Hepatocyte (in vitro differentiated cells): ENCODE measurements around the gene RSPRY1. TPM values are rescaled to one million over a fixed set of nuclear protein-coding genes. Genes with fewer than 3 reads are reported as not detected.

Experiments
- DNase-seq: peaks from one replicate; pipeline ENCODE4 v3.0.0-alpha.2; 2016; ENCODE audit warnings: low spot score
- H2AFZ ChIP-seq: fragments of 200-600 bp; sonication (generic); 2 replicates; pipeline ENCODE4 v1.6.0; 2016; ENCODE audit warnings: antibody characterized with exemption, mild to moderate bottlenecking
- H3K27ac ChIP-seq: fragments of 200-600 bp; sonication (generic); 2 replicates; pipeline ENCODE4 v1.5.1; 2016; ENCODE audit warnings: mild to moderate bottlenecking
- H3K27me3 ChIP-seq: fragments of 200-600 bp; sonication (generic); 2 replicates; pipeline ENCODE4 v1.6.1; 2016
- H3K36me3 ChIP-seq: fragments of 200-600 bp; sonication (generic); replicated peaks from 2 replicates; pipeline ENCODE4 v1.5.1; 2016; ENCODE audit warnings: low read depth; ENCODE audit not compliant: insufficient read depth
- H3K4me1 ChIP-seq: fragments of 200-600 bp; sonication (generic); 2 replicates; pipeline ENCODE4 v1.5.1; 2016; ENCODE audit warnings: mild to moderate bottlenecking, moderate library complexity; ENCODE audit not compliant: insufficient read depth
- H3K4me2 ChIP-seq: fragments of 200-600 bp; sonication (generic); 2 replicates; pipeline ENCODE4 v1.6.0; 2016
- H3K4me3 ChIP-seq: fragments of 200-600 bp; sonication (generic); 2 replicates; pipeline ENCODE4 v1.5.1; 2016; ENCODE audit warnings: mild to moderate bottlenecking
- H3K79me2 ChIP-seq: fragments of 200-600 bp; sonication (generic); 2 replicates; pipeline ENCODE4 v1.6.0; 2017; ENCODE audit warnings: mild to moderate bottlenecking
- H3K9me2 ChIP-seq: fragments of 200-600 bp; sonication (generic); replicated peaks from 2 replicates; pipeline ENCODE4 v1.6.0; 2017; ENCODE audit warnings: mild to moderate bottlenecking; ENCODE audit not compliant: insufficient read depth
- H3K9me3 ChIP-seq: fragments of 200-600 bp; sonication (generic); 2 replicates; pipeline ENCODE4 v1.5.1; 2016; ENCODE audit warnings: low read depth, mild to moderate bottlenecking
- H4K20me1 ChIP-seq: fragments of 200-600 bp; sonication (generic); 2 replicates; pipeline ENCODE4 v1.6.0; 2016; ENCODE audit warnings: mild to moderate bottlenecking; ENCODE audit not compliant: insufficient read depth, poor library complexity, severe bottlenecking
- CTCF ChIP-seq: fragments of 200-600 bp; sonication (generic); IDR thresholded peaks from 2 replicates; pipeline ENCODE4 v1.5.1; 2016; ENCODE audit warnings: antibody characterized with exemption, mild to moderate bottlenecking; ENCODE audit not compliant: poor library complexity
- EZH2 ChIP-seq: fragments of 200-600 bp; sonication (generic); IDR thresholded peaks from 2 replicates; pipeline ENCODE4 v1.6.1; 2016; ENCODE audit warnings: antibody characterized with exemption, mild to moderate bottlenecking, borderline replicate concordance
- EZH2phosphoT487 ChIP-seq: fragments of 200-600 bp; sonication (generic); IDR thresholded peaks from one replicate; pipeline ENCODE4 v1.6.1; 2018; ENCODE audit warnings: antibody characterized with exemption, mild to moderate bottlenecking, low read depth, moderate library complexity; ENCODE audit not compliant: unreplicated experiment, severe bottlenecking
- WGBS: methylation state at CpG from one replicate; pipeline ENCODE4 v1.1.6; 2016; ENCODE audit warnings: low lambda C conversion rate; ENCODE audit errors: missing lambda C conversion rate; 5-methylcytosine and 5-hydroxymethylcytosine counted together
- polyA plus RNA-seq: library from polyadenylated mRNA; unstranded; fragments of >200 nt; fragmentation: Nextera tagmentation; extraction: Ambion mirVana; gene quantifications from 2 replicates; pipeline ENCODE4 v1.2.1, GENCODE V29; 2016
- total RNA-seq: library from RNA; depleted of rRNA; stranded (reverse); fragments of >200 nt; gene quantifications from 2 replicates; pipeline ENCODE4 v1.2.3, GENCODE V29; 2014

RSPRY1 gene
- total and polyA plus RNA-seq, 2 experiments from 2014 or later, result 42.3 to 57.5 TPM

- Histone ChIP-seq H3K9me2 (no peaks in the 10 kb centered on the region), H3K4me1 (no peaks in the 10 kb centered on the region), H3K27me3 (no peaks in the 10 kb centered on the region), H3K36me3 (no peaks in the 10 kb centered on the region), H3K9me3 (no peaks in the 10 kb centered on the region), H3K4me3 (no peak overlapping the region), H4K20me1 (no peaks in the 10 kb centered on the region), H3K27ac (no peak overlapping the region), H3K4me2 (no peak overlapping the region), H2AFZ (no peak overlapping the region), H3K79me2 (peaks cover 12% of the 10 kb centered on the region)
- TF ChIP-seq EZH2 (no peak), EZH2phosphoT487 (no peak), CTCF (no peak)
- DNase-seq, result no peak
- 100% methylated on average over 1 of the region's 1 CpG for WGBS
Observed at GRCh38 chr16:57208926-57209325, 22.8 kb downstream of the RSPRY1 start.

- Histone ChIP-seq H3K36me3 (no peaks in the 10 kb centered on the region), H4K20me1 (no peaks in the 10 kb centered on the region), H3K9me2 (no peaks in the 10 kb centered on the region), H2AFZ (no peak overlapping the region), H3K79me2 (peaks cover 6% of the 10 kb centered on the region), H3K4me3 (no peak overlapping the region), H3K27me3 (no peaks in the 10 kb centered on the region), H3K4me1 (no peaks in the 10 kb centered on the region), H3K4me2 (no peak overlapping the region), H3K9me3 (no peaks in the 10 kb centered on the region), H3K27ac (no peak overlapping the region)
- DNase-seq, result no peak
- 100% methylated on average over 5 of the region's 5 CpGs for WGBS
- no peak for TF ChIP-seq EZH2phosphoT487
- TF ChIP-seq CTCF, result no peak
Observed at GRCh38 chr16:57209780-57210179, 23.7 kb downstream of the RSPRY1 start.

- no peaks in the 10 kb centered on the region for H3K4me1 ChIP-seq
- DNase-seq, result no peak
- H3K9me3 ChIP-seq, result no peaks in the 10 kb centered on the region
- H3K36me3 ChIP-seq, result peaks cover 15% of the 10 kb centered on the region
- no peak overlapping the region for H2AFZ ChIP-seq
- peaks cover 3% of the 10 kb centered on the region for H3K79me2 ChIP-seq
- H3K27me3 ChIP-seq, result no peaks in the 10 kb centered on the region
- WGBS, result 96% methylated on average over 1 of the region's 1 CpG
- H3K4me2 ChIP-seq, result no peak overlapping the region
- no peaks in the 10 kb centered on the region for H4K20me1 ChIP-seq
- TF ChIP-seq EZH2 (no peak), EZH2phosphoT487 (no peak), CTCF (no peak)
- H3K9me2 ChIP-seq, result no peaks in the 10 kb centered on the region
- H3K4me3 ChIP-seq, result no peak overlapping the region
- no peak overlapping the region for H3K27ac ChIP-seq
Observed at GRCh38 chr16:57213462-57213861, 27.3 kb downstream of the RSPRY1 start.

- Histone ChIP-seq H4K20me1 (no peaks in the 10 kb centered on the region), H3K4me1 (no peaks in the 10 kb centered on the region), H3K4me2 (no peak overlapping the region), H3K27ac (no peak overlapping the region), H3K79me2 (peaks cover 6% of the 10 kb centered on the region), H3K27me3 (no peaks in the 10 kb centered on the region), H3K9me3 (no peaks in the 10 kb centered on the region), H3K9me2 (no peaks in the 10 kb centered on the region), H3K4me3 (no peak overlapping the region), H3K36me3 (peaks cover 19% of the 10 kb centered on the region), H2AFZ (no peak overlapping the region)
- TF ChIP-seq CTCF (no peak), EZH2 (no peak), EZH2phosphoT487 (no peak)
- DNase-seq, result no peak
- 93% methylated on average over 2 of the region's 2 CpGs for WGBS
Observed at GRCh38 chr16:57216968-57217367, 30.8 kb downstream of the RSPRY1 start.
